Progenitor cell of endocrine pancreas (in vitro differentiated cells): ENCODE measurements around the gene LPAR3. TPM values are rescaled to one million over a fixed set of nuclear protein-coding genes. Genes with fewer than 3 reads are reported as not detected.

ENCODE experiments used
- DNase-seq: peaks from one replicate; pipeline ENCODE4 v3.0.0; 2021; ENCODE audit warnings: low spot score; ENCODE audit not compliant: unreplicated experiment
- H3K27ac Mint-ChIP-seq: 2 replicates; pipeline ENCODE4 v1.8.0; 2021; ENCODE audit warnings: mild to moderate bottlenecking, moderate library complexity, mixed read lengths
- H3K27me3 Mint-ChIP-seq: 2 replicates; pipeline ENCODE4 v1.8.0; 2021; ENCODE audit warnings: mixed read lengths
- H3K36me3 Mint-ChIP-seq: 2 replicates; pipeline ENCODE4 v1.8.0; 2022; ENCODE audit warnings: mixed read lengths; ENCODE audit not compliant: insufficient read depth
- H3K4me1 Mint-ChIP-seq: 2 replicates; pipeline ENCODE4 v1.8.0; 2021; ENCODE audit warnings: low read depth, mixed read lengths
- H3K4me3 Mint-ChIP-seq: 2 replicates; pipeline ENCODE4 v1.8.0; 2021; ENCODE audit warnings: low read depth, mild to moderate bottlenecking, moderate library complexity, mixed read lengths
- H3K9me3 Mint-ChIP-seq: 2 replicates; pipeline ENCODE4 v1.8.0; 2021; ENCODE audit warnings: low read depth, mixed read lengths
- CTCF ChIP-seq: fragments of 200-600 bp; sonication (generic); IDR thresholded peaks from one replicate; pipeline ENCODE4 v1.5.0; 2021; ENCODE audit warnings: antibody characterized with exemption, mild to moderate bottlenecking; ENCODE audit not compliant: unreplicated experiment
- total RNA-seq: library from RNA; stranded (reverse); gene quantifications from 2 replicates; pipeline ENCODE4 v1.2.1, GENCODE V29; 2021

Gene LPAR3
- total RNA-seq, 1 donor from 2014 or later = 5.1 TPM

- H3K27ac Mint-ChIP-seq = no peak overlapping the region
- no peaks in the 10 kb centered on the region for H3K4me1 Mint-ChIP-seq
- no peak for TF ChIP-seq CTCF
- no peak overlapping the region for H3K4me3 Mint-ChIP-seq
- H3K9me3 Mint-ChIP-seq = peaks cover under 1% of the 10 kb centered on the region
- DNase-seq = no peak
- H3K27me3 Mint-ChIP-seq = peaks cover 11% of the 10 kb centered on the region
- no peaks in the 10 kb centered on the region for H3K36me3 Mint-ChIP-seq
These were observed 16.7 kb downstream of the LPAR3 start for GRCh38 chr1:84876353-84876752.

GRCh38 chr1:84873366-84873765 is 19.6 kb downstream of the LPAR3 start:
- no peaks in the 10 kb centered on the region for H3K36me3 Mint-ChIP-seq
- H3K9me3 Mint-ChIP-seq = no peaks in the 10 kb centered on the region
- no peak for TF ChIP-seq CTCF
- no peaks in the 10 kb centered on the region for H3K4me1 Mint-ChIP-seq
- H3K27me3 Mint-ChIP-seq = peaks cover 11% of the 10 kb centered on the region
- no peak overlapping the region for H3K27ac Mint-ChIP-seq
- no peak for DNase-seq
- no peak overlapping the region for H3K4me3 Mint-ChIP-seq

- no peak for DNase-seq
- no peak for TF ChIP-seq CTCF
- Mint-ChIP-seq H3K36me3 (no peaks in the 10 kb centered on the region), H3K4me3 (no peak overlapping the region), H3K4me1 (no peaks in the 10 kb centered on the region), H3K9me3 (no peaks in the 10 kb centered on the region), H3K27me3 (peaks cover 11% of the 10 kb centered on the region), H3K27ac (no peak overlapping the region)
These were observed 20.2 kb downstream of the LPAR3 start for GRCh38 chr1:84872696-84873355.

- no peaks in the 10 kb centered on the region for H3K9me3 Mint-ChIP-seq
- no peak overlapping the region for H3K27ac Mint-ChIP-seq
- DNase-seq = no peak
- no peak overlapping the region for H3K4me3 Mint-ChIP-seq
- no peaks in the 10 kb centered on the region for H3K36me3 Mint-ChIP-seq
- TF ChIP-seq CTCF = no peak
- H3K27me3 Mint-ChIP-seq = peaks cover 9% of the 10 kb centered on the region
- H3K4me1 Mint-ChIP-seq = no peaks in the 10 kb centered on the region
These were observed 21.8 kb downstream of the LPAR3 start for GRCh38 chr1:84871181-84871580.

GRCh38 chr1:84870591-84870990 is 22.4 kb downstream of the LPAR3 start:
- H3K36me3 Mint-ChIP-seq = no peaks in the 10 kb centered on the region
- no peak for DNase-seq
- H3K4me1 Mint-ChIP-seq = no peaks in the 10 kb centered on the region
- no peak for TF ChIP-seq CTCF
- H3K27me3 Mint-ChIP-seq = peaks cover 9% of the 10 kb centered on the region
- no peaks in the 10 kb centered on the region for H3K9me3 Mint-ChIP-seq
- H3K27ac Mint-ChIP-seq = no peak overlapping the region
- no peak overlapping the region for H3K4me3 Mint-ChIP-seq
